HEK293 (cell line): ENCODE data around the gene PUS7.
A peak's percentile ranks its signal among the peaks of the same experiment; 100 is the strongest.

Source experiments
- CTCF ChIA-PET: fragments of 350-600 bp; formaldehyde crosslinking; extraction: SDS; loops from one replicate; lab custom pipeline; 2021; ENCODE audit warnings: antibody characterized with exemption; lab: Yijun Ruan, JAX
- POLR2A ChIA-PET: fragments of 300-600 bp; formaldehyde crosslinking; extraction: SDS; loops from one replicate; lab custom pipeline; 2020; ENCODE audit warnings: antibody characterized with exemption, inconsistent platforms; lab: Yijun Ruan, JAX
- H3K27ac ChIP-seq: fragments of 200-500 bp; sonication (Bioruptor generic); 2 replicates; pipeline ENCODE4 v1.5.1; 2014; ENCODE audit warnings: low read depth, low read length, control low read depth, inconsistent platforms; ENCODE audit errors: extremely low read depth
- H3K36me3 ChIP-seq, 2 experiments: fragments of 200-500 bp in 1 of 2; sonication (Bioruptor generic) in 1 of 2; 1 replicate in 1 of 2; 2 replicates in 1 of 2; pipeline ENCODE4 v1.5.1; 2014 to 2017; ENCODE audit warnings: inconsistent platforms in 2 of 2, low read length in 2 of 2; ENCODE audit not compliant: control insufficient read depth in 2 of 2, insufficient read depth in 1 of 2
- H3K4me1 ChIP-seq: fragments of 200-500 bp; sonication (Bioruptor generic); 2 replicates; pipeline ENCODE4 v1.5.1; 2014; ENCODE audit warnings: mild to moderate bottlenecking, low read length, inconsistent platforms; ENCODE audit not compliant: control insufficient read depth, insufficient read depth
- H3K4me3 ChIP-seq: 2 replicates; pipeline ENCODE4 v1.5.1; 2011; ENCODE audit warnings: low read depth, mild to moderate bottlenecking, control low read depth, low read length, moderate library complexity
- H3K9me3 ChIP-seq: fragments of 200-500 bp; sonication (Bioruptor generic); 2 replicates; pipeline ENCODE4 v1.5.1; 2014; ENCODE audit warnings: low read depth, low read length, inconsistent platforms; ENCODE audit not compliant: control insufficient read depth, insufficient read depth
- EGR2 ChIP-seq: fragments of 450-650 bp; formaldehyde crosslinking; IDR thresholded peaks from 2 replicates; pipeline ENCODE4 v1.5.1; 2016; ENCODE audit warnings: low read depth, missing biosample characterization, missing genetic modification characterization
- HIC1 ChIP-seq: fragments of 450-650 bp; formaldehyde crosslinking; IDR thresholded peaks from 2 replicates; pipeline ENCODE4 v1.5.1; 2016; ENCODE audit warnings: missing biosample characterization, missing genetic modification characterization
- HOXC10 ChIP-seq: sonication (generic); formaldehyde crosslinking; IDR thresholded peaks from 2 replicates; pipeline ENCODE4 v1.8.1; 2023; ENCODE audit warnings: mild to moderate bottlenecking, missing genetic modification reagents
- KLF9 ChIP-seq: fragments of 450-650 bp; formaldehyde crosslinking; IDR thresholded peaks from 2 replicates; pipeline ENCODE4 v1.5.1; 2016; ENCODE audit warnings: missing biosample characterization, missing genetic modification characterization, low read depth
- PATZ1 ChIP-seq: fragments of 450-650 bp; formaldehyde crosslinking; IDR thresholded peaks from 2 replicates; pipeline ENCODE4 v1.5.1; 2016; ENCODE audit warnings: missing biosample characterization, missing genetic modification characterization
- PRDM1 ChIP-seq: fragments of 450-650 bp; formaldehyde crosslinking; IDR thresholded peaks from 2 replicates; pipeline ENCODE4; 2016; ENCODE audit warnings: missing biosample characterization, missing genetic modification characterization
- REPIN1 ChIP-seq: fragments of 450-650 bp; formaldehyde crosslinking; IDR thresholded peaks from 2 replicates; pipeline ENCODE4 v1.5.1; 2017; ENCODE audit warnings: missing biosample characterization, missing genetic modification characterization, low read depth
- ZBTB17 ChIP-seq: fragments of 450-650 bp; formaldehyde crosslinking; IDR thresholded peaks from 2 replicates; pipeline ENCODE4 v1.5.1; 2016; ENCODE audit warnings: missing biosample characterization, missing genetic modification characterization
- ZEB2 ChIP-seq: fragments of 450-650 bp; formaldehyde crosslinking; IDR thresholded peaks from 2 replicates; pipeline ENCODE4 v1.5.1; 2016; ENCODE audit warnings: missing biosample characterization, missing genetic modification characterization
- ZFP69B ChIP-seq: fragments of 450-650 bp; formaldehyde crosslinking; IDR thresholded peaks from 2 replicates; pipeline ENCODE4 v1.5.1; 2016; ENCODE audit warnings: missing biosample characterization, missing genetic modification characterization
- ZIC2 ChIP-seq: fragments of 450-650 bp; formaldehyde crosslinking; IDR thresholded peaks from 2 replicates; pipeline ENCODE4 v1.5.1; 2016; ENCODE audit warnings: missing biosample characterization, missing genetic modification characterization
- ZNF112 ChIP-seq: fragments of 450-650 bp; formaldehyde crosslinking; IDR thresholded peaks from 2 replicates; pipeline ENCODE4 v1.5.0; 2017; ENCODE audit warnings: missing biosample characterization, missing genetic modification characterization
- ZNF121 ChIP-seq: fragments of 450-650 bp; formaldehyde crosslinking; IDR thresholded peaks from 2 replicates; pipeline ENCODE4 v1.5.1; 2016; ENCODE audit warnings: missing biosample characterization, missing genetic modification characterization
- ZNF138 ChIP-seq: fragments of 450-650 bp; formaldehyde crosslinking; IDR thresholded peaks from 2 replicates; pipeline ENCODE4 v1.5.1; 2016; ENCODE audit warnings: missing biosample characterization, missing genetic modification characterization, borderline replicate concordance
- ZNF140 ChIP-seq: fragments of 450-650 bp; formaldehyde crosslinking; IDR thresholded peaks from 2 replicates; pipeline ENCODE4 v1.5.1; 2016; ENCODE audit warnings: missing biosample characterization, missing genetic modification characterization
- ZNF146 ChIP-seq: fragments of 450-650 bp; formaldehyde crosslinking; IDR thresholded peaks from 2 replicates; pipeline ENCODE4 v1.5.1; 2016; ENCODE audit warnings: missing biosample characterization, missing genetic modification characterization
- ZNF214 ChIP-seq: fragments of 450-650 bp; formaldehyde crosslinking; IDR thresholded peaks from 2 replicates; pipeline ENCODE4 v1.5.1; 2017; ENCODE audit warnings: missing biosample characterization, mild to moderate bottlenecking, missing genetic modification characterization, borderline replicate concordance
- ZNF394 ChIP-seq: fragments of 450-650 bp; formaldehyde crosslinking; IDR thresholded peaks from 2 replicates; pipeline ENCODE4 v1.5.1; 2016; ENCODE audit warnings: missing biosample characterization, missing genetic modification characterization, mild to moderate bottlenecking, moderate library complexity, borderline replicate concordance
- ZNF530 ChIP-seq: fragments of 450-650 bp; formaldehyde crosslinking; IDR thresholded peaks from 2 replicates; pipeline ENCODE4 v1.5.1; 2016; ENCODE audit warnings: low read depth, missing biosample characterization, missing genetic modification characterization
- ZNF555 ChIP-seq: fragments of 450-650 bp; formaldehyde crosslinking; conservative IDR thresholded peaks from 2 replicates; pipeline ENCODE4 v1.5.1; 2017; ENCODE audit warnings: missing biosample characterization, mild to moderate bottlenecking, missing genetic modification characterization, inconsistent platforms
- ZNF610 ChIP-seq: fragments of 450-650 bp; formaldehyde crosslinking; IDR thresholded peaks from 2 replicates; pipeline ENCODE4 v1.5.1; 2016; ENCODE audit warnings: missing biosample characterization, missing genetic modification characterization, borderline replicate concordance
- ZNF76 ChIP-seq: fragments of 450-650 bp; formaldehyde crosslinking; IDR thresholded peaks from 2 replicates; pipeline ENCODE4; 2016; ENCODE audit warnings: low read depth, missing biosample characterization, missing genetic modification characterization, borderline replicate concordance
- ZNF768 ChIP-seq: fragments of 450-650 bp; formaldehyde crosslinking; IDR thresholded peaks from 2 replicates; pipeline ENCODE4 v1.5.1; 2018; ENCODE audit warnings: missing biosample characterization, mild to moderate bottlenecking, missing genetic modification characterization
- ZNF792 ChIP-seq: fragments of 450-650 bp; formaldehyde crosslinking; IDR thresholded peaks from 2 replicates; pipeline ENCODE4 v1.5.1; 2016; ENCODE audit warnings: missing biosample characterization, missing genetic modification characterization

The PUS7 gene

GRCh38 chr7:105478606-105479005 is 43.5 kb downstream of the PUS7 start:
- TF ChIP-seq ZNF214 (tag by site-specific recombination) (no peak), ZNF138 (tag by site-specific recombination) (no peak), ZNF768 (no peak), HOXC10 (CRISPR knock-in tag) (no peak), ZBTB17 (tag by site-specific recombination) (no peak), ZNF394 (tag by site-specific recombination) (no peak), EGR2 (tag by site-specific recombination) (no peak), PATZ1 (tag by site-specific recombination) (no peak), REPIN1 (tag by site-specific recombination) (no peak), ZNF112 (tag by site-specific recombination) (no peak), ZNF792 (tag by site-specific recombination) (no peak), ZNF555 (tag by site-specific recombination) (no peak), PRDM1 (no peak), ZNF530 (tag by site-specific recombination) (no peak), ZIC2 (tag by site-specific recombination) (no peak), ZNF76 (tag by site-specific recombination) (no peak), ZEB2 (no peak), HIC1 (tag by site-specific recombination) (no peak), ZNF140 (tag by site-specific recombination) (no peak)
- no peak overlapping the region for H3K27ac ChIP-seq
- ChIA-PET CTCF (no interaction called here), POLR2A (no interaction called here)
- H3K9me3 ChIP-seq: no peaks in the 10 kb centered on the region
- no peak overlapping the region for H3K4me3 ChIP-seq
- no peaks in the 10 kb centered on the region for H3K4me1 ChIP-seq
- peaks cover 19 to 23% of the 10 kb centered on the region in 2 experiments for H3K36me3 ChIP-seq

GRCh38 chr7:105477908-105478307 is 44.2 kb downstream of the PUS7 start:
- H3K36me3 ChIP-seq: peaks cover 19 to 23% of the 10 kb centered on the region in 2 experiments
- H3K27ac ChIP-seq: no peak overlapping the region
- POLR2A ChIA-PET: no interaction called here
- TF ChIP-seq ZNF146 (tag by site-specific recombination) (peak; percentile 71), ZNF610 (tag by site-specific recombination) (no peak), ZFP69B (tag by site-specific recombination) (no peak), KLF9 (tag by site-specific recombination) (no peak), ZNF121 (peak; percentile 67)
- no peaks in the 10 kb centered on the region for H3K4me1 ChIP-seq
- CTCF ChIA-PET: no interaction called here
- H3K4me3 ChIP-seq: no peak overlapping the region
- no peaks in the 10 kb centered on the region for H3K9me3 ChIP-seq
